Ishikawa (cell line): ENCODE data around the gene MFN2.
A peak's percentile ranks its signal among the peaks of the same experiment; 100 is the strongest.

Experiments used
- CEBPB ChIP-seq: IDR thresholded peaks from 2 replicates; pipeline ENCODE4 v1.6.1; 2012
- CREB1 ChIP-seq: IDR thresholded peaks from 2 replicates; pipeline ENCODE4 v1.6.1; 2012; ENCODE audit warnings: low read depth
- EGR1 ChIP-seq: IDR thresholded peaks from 2 replicates; pipeline ENCODE4 v1.6.1; 2012
- EP300 ChIP-seq: IDR thresholded peaks from 2 replicates; pipeline ENCODE4 v1.6.1; 2012; ENCODE audit warnings: borderline replicate concordance
- FOXM1 ChIP-seq: IDR thresholded peaks from 2 replicates; pipeline ENCODE4 v1.6.1; 2012; ENCODE audit warnings: low read depth, borderline replicate concordance
- MAX ChIP-seq: IDR thresholded peaks from 2 replicates; pipeline ENCODE4 v1.6.1; 2012
- NFIC ChIP-seq: IDR thresholded peaks from 2 replicates; pipeline ENCODE4 v1.6.1; 2012
- RAD21 ChIP-seq: IDR thresholded peaks from 2 replicates; pipeline ENCODE4 v1.6.1; 2012; ENCODE audit warnings: low read depth
- REST ChIP-seq: IDR thresholded peaks from 2 replicates; pipeline ENCODE4 v1.6.1; 2012; ENCODE audit warnings: low read depth, mild to moderate bottlenecking
- TAF1 ChIP-seq: IDR thresholded peaks from 2 replicates; pipeline ENCODE4 v1.6.1; 2012; ENCODE audit warnings: low read depth, mild to moderate bottlenecking
- TCF12 ChIP-seq: IDR thresholded peaks from 2 replicates; pipeline ENCODE4 v1.6.1; 2012; ENCODE audit warnings: low read depth
- TEAD4 ChIP-seq: IDR thresholded peaks from 2 replicates; pipeline ENCODE4 v1.6.1; 2012
- USF1 ChIP-seq: IDR thresholded peaks from 2 replicates; pipeline ENCODE4 v1.6.1; 2012
- YY1 ChIP-seq: IDR thresholded peaks from 2 replicates; pipeline ENCODE4 v1.6.1; 2012; ENCODE audit warnings: low read depth
- ZBTB7A ChIP-seq: IDR thresholded peaks from 2 replicates; pipeline ENCODE4 v1.6.1; 2012; ENCODE audit warnings: low read depth

The MFN2 gene

GRCh38 chr1:12028957-12029511 lies 48.8 kb downstream of the MFN2 start:
- TF ChIP-seq REST (no peak), CREB1 (no peak)

- TF ChIP-seq TAF1 = no peak
- TF ChIP-seq USF1 = no peak
- TF ChIP-seq TEAD4 = no peak
- no peak for TF ChIP-seq MAX
- no peak for TF ChIP-seq EP300
- no peak for TF ChIP-seq CREB1
- no peak for TF ChIP-seq TCF12
- no peak for TF ChIP-seq CEBPB
- no peak for TF ChIP-seq EGR1
- TF ChIP-seq FOXM1 = no peak
- no peak for TF ChIP-seq YY1
- TF ChIP-seq NFIC = no peak
- no peak for TF ChIP-seq ZBTB7A
- no peak for TF ChIP-seq RAD21
Measured at GRCh38 chr1:12029720-12030339, 49.6 kb downstream of the MFN2 start.

GRCh38 chr1:12031039-12031980 lies 51.1 kb downstream of the MFN2 start:
- TF ChIP-seq CEBPB = no peak
- TF ChIP-seq RAD21 = peak; percentile 63

- no peak for TF ChIP-seq MAX
- TF ChIP-seq ZBTB7A = no peak
- no peak for TF ChIP-seq EGR1
- TF ChIP-seq YY1 = no peak
- no peak for TF ChIP-seq TEAD4
- no peak for TF ChIP-seq FOXM1
- TF ChIP-seq TAF1 = no peak
- TF ChIP-seq CREB1 = no peak
- TF ChIP-seq TCF12 = no peak
- no peak for TF ChIP-seq EP300
- no peak for TF ChIP-seq RAD21
- no peak for TF ChIP-seq REST
- no peak for TF ChIP-seq CEBPB
- no peak for TF ChIP-seq USF1
- TF ChIP-seq NFIC = no peak
Measured at GRCh38 chr1:12032161-12032621, 51.9 kb downstream of the MFN2 start.

- TF ChIP-seq TCF12 (no peak), USF1 (no peak), CREB1 (no peak), REST (no peak), CEBPB (no peak), YY1 (no peak), EP300 (no peak), MAX (no peak)
Measured at GRCh38 chr1:12034381-12034801, 54.1 kb downstream of the MFN2 start.
